IPS-18c (cell line): ENCODE measurements around the gene TSKS.
A peak's percentile ranks its signal among the peaks of the same experiment; 100 is the strongest.

Source experiments
- H3K4me3 ChIP-seq: 2 replicates; pipeline ENCODE4 v1.7.0; 2013; ENCODE audit warnings: low read depth, mild to moderate bottlenecking, low read length, moderate library complexity; ENCODE audit not compliant: insufficient read depth
- H3K9me3 ChIP-seq: one replicate; pipeline ENCODE4 v1.6.1; 2013; ENCODE audit warnings: mild to moderate bottlenecking, low read length, moderate library complexity; ENCODE audit not compliant: control insufficient read depth, insufficient read depth

TSKS gene

GRCh38 chr19:49704888-49705642, 58.0 kb downstream of the TSKS start:
- Histone ChIP-seq H3K4me3 (no peak overlapping the region), H3K9me3 (no peaks in the 10 kb centered on the region)

- no peak overlapping the region; the same call in 1 of the 2 replicates for H3K4me3 ChIP-seq
- H3K9me3 ChIP-seq, result no peaks in the 10 kb centered on the region
These were observed 61.8 kb downstream of the TSKS start for GRCh38 chr19:49701271-49701786.

DNA sequence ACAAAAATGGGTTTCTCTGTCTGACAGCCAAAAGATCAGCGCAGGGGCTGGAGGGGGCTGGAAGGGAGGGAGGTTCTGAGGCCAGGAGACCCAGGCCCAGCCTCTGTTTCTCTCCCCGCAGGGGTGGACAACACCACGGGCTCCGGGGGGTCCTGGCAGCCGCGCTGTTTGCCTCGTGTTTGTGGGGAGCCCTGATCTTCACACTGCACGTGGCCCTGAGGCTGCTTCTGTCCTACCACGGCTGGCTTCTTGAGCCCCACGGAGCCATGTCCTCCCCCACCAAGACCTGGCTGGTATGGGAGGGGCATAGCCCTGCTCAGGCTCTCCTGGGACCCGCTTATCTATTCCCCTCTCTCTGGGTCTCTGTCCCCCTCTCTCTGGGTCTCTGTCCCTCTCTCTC, 62.5 kb downstream of the TSKS start:
- H3K9me3 ChIP-seq, result no peaks in the 10 kb centered on the region
- no peak overlapping the region for H3K4me3 ChIP-seq

- H3K4me3 ChIP-seq, result no peak overlapping the region
These were observed 63.7 kb downstream of the TSKS start for GRCh38 chr19:49699364-49699763.

GRCh38 chr19:49696865-49697264, 66.2 kb downstream of the TSKS start:
- Histone ChIP-seq H3K4me3 (no peak overlapping the region), H3K9me3 (no peaks in the 10 kb centered on the region)

More at GRCh38 chr19:49699364-49699763, 63.7 kb downstream of the TSKS start:
- H3K9me3 ChIP-seq, result no peaks in the 10 kb centered on the region

- H3K9me3 ChIP-seq, result no peaks in the 10 kb centered on the region
- no peak overlapping the region for H3K4me3 ChIP-seq
These were observed 67.0 kb downstream of the TSKS start for GRCh38 chr19:49696115-49696514.

DNA sequence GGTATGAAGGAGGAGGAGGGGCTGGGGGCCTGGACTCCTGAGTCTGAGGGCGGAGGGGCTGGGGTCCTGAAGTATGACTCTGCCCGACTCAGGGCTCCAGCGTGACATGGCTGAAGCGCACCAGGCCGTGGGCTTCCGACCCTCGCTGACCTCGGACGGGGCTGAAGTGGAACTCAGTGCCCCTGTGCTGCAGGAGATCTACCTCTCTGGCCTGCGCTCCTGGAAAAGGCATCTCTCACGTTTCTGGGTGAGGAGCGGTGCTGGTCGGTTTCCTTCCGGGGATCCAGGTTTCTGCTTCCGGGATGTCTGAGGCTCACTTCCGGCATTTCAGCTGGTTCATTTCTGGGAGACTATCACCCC, 71.0 kb downstream of the TSKS start:
- H3K9me3 ChIP-seq, result peaks cover 2% of the 10 kb centered on the region
- H3K4me3 ChIP-seq, result peak overlapping the region; percentile 85

DNA sequence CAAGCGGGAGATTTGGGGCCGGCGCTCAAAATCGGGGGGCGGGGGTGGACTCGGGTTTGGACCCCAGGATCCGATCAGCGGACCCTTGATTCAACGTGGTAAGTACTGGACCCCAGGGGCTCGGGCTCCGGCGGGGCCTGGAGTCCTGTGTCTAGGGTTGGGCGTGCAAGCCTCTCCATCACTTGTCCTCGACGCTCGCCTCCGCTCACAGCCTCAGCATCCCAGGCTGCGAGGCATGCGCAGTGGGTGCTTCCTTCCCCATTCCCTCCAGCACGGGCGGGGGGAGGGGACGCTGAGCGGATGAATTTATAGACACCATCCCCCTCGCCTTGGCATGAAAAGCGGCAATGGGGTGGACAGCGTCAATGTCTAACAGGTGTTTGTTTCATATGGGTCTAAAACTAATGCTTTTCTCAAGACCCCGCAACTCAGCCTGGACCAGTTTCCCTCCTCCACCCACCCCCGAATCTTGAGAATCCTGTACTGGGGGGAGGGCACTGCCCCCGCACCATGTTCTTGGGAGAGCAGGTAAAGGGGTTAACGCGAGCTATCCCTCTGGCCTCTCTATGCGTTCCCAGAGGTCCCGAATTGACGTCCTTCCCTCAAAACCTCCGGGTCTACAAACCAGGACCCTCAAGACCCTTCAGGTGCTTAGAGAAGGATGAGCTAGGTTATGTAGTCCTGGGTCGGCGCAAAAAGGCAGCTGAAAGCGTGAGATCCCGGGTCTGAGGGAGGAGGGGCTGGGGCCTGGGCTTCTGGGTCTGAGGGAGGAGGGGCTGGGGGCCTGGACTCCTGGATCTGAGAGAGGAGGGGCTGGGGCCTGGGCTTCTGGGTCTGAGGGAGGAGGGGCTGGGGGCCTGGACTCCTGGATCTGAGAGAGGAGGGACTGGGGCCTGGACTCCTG, 71.6 kb downstream of the TSKS start:
- Histone ChIP-seq H3K9me3 (peaks cover 2% of the 10 kb centered on the region), H3K4me3 (peak overlapping the region; percentile 85)

DNA sequence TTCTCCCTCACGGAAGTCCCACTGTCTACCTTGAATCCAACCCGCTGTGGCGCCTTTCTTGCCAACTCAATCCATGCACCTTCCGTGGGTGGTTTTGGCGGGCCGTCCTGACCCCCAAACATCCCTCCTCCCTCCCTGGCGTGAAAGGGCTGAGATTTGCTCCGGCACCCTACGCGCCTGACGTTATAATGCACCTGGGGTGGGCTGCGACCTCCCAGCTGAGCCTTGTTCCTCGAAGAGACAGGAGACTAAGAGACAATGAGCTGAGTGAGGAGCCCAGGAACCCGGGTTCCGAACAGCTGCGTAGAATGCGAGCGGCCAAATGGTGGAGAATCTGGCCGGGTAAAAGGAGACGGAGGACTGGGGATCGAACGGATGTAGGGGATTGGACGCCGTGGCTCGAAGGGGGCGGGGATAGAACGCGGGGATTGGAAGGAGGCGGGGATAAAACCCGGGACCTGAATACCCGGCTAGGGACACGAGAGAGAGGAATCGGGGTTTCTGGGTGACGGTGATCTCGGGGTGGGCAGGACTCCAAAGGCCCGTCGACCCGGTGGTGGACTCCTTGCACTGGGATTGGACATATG, 72.4 kb downstream of the TSKS start, which contains the start of gene CPT1C:
Gene CPT1C, plus strand, starts transcription at position 461 of the 587 bp plus-strand sequence. CDS start 1,137 bp downstream, outside the sequence.
- peaks cover 2% of the 10 kb centered on the region for H3K9me3 ChIP-seq
- H3K4me3 ChIP-seq, result peak within 1 kb of the TSS; percentile 85

- peak overlapping the region; percentile 85 for H3K4me3 ChIP-seq
These were observed 72.9 kb downstream of the TSKS start for GRCh38 chr19:49690079-49690655.

More at GRCh38 chr19:49690079-49690655, 72.9 kb downstream of the TSKS start:
- peaks cover 2% of the 10 kb centered on the region for H3K9me3 ChIP-seq
